ENCODE results near the gene CCDC12. TPM values are rescaled to one million over a fixed set of nuclear protein-coding genes. Genes with fewer than 3 reads are reported as not detected.

Gene CCDC12
- total RNA-seq, 1 donor from 2014 or later = 37.4 TPM

DNA sequence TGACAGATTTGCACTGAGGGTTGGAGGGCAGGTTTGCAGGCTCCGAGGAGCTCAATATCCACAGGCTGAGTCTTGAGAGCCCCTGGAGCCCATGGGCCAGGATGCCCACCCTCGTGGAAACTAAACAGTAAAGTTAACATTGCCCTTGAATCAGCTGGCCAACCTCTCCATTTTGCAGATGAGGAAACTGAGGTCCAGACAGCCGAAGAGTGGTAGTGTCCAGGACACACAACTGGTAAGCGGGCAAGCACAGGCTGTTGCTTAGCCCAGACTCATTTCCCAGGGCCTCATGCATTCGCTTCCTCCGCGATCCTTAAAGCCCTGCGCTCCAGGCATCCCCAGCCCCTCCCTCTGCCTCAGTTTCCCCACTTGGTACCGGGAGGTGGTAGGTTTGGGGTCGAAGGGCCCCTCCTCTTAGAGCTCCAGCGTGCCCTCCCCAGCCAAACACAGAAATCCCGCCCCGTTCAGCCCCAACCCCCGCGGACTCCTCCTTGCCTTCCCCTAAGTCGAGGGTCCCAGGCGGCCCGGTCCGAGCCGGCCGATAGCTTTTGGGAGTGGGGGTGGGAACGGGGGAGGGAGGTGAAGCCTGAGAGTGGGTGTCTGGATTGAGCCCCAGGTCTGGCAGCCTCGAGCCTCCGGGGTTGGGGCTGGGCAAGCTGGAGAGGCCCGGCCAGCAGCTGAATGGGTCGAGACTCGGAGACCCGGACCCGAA, 95.5 kb downstream of the CCDC12 start:
- Mint-ChIP-seq H3K27me3 (ENCODE audit: unreplicated experiment) (no peaks in the 10 kb centered on the region), H3K27ac (ENCODE audit: unreplicated experiment) (no peak overlapping the region), H3K36me3 (ENCODE audit: unreplicated experiment) (no peaks in the 10 kb centered on the region), H3K4me1 (ENCODE audit: unreplicated experiment) (peaks cover 59% of the 10 kb centered on the region), H3K9me3 (ENCODE audit: unreplicated experiment) (no peaks in the 10 kb centered on the region), H3K4me3 (ENCODE audit: unreplicated experiment) (peak overlapping the region; percentile 73)
- TF ChIP-seq CTCF (IDR thresholded peaks at IDR 0.05) = no peak
- DNase-seq (ENCODE audit: extremely low spot score, unreplicated experiment) = no peak

DNA sequence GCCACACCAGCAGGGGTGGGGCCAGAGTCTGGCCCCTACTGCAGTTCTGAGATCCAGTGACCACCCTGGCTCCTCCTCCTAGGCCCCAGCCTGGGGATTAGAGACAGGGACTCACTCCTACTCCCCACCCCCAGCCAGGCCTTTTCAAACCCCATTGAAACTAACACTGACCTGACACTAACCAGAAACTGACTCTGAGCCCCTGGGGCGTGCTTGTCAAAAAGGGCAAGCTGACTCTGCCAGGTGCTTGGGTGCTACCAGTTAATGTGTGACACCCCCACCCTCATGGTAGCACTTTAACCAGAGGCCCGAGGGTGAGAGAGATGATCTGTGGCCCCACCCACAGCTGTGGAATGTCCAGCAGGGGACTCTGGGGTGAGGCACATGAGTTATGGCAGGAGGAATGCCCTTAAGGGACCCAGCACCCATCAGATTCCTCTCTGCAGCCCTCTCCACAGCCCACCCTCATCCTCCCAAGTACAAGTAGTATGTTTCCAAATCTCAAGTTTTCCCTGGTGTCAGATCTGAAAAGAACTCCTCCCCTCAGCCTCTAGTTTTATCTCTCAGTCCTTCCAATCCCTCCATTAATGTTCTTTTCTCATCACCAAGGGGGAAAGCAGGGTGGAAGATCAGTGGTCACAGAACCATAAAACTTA, 97.6 kb downstream of the CCDC12 start:
- DNase-seq (ENCODE audit: extremely low spot score, unreplicated experiment) = no peak
- Mint-ChIP-seq H3K4me3 (ENCODE audit: unreplicated experiment) (no peak overlapping the region), H3K9me3 (ENCODE audit: unreplicated experiment) (no peaks in the 10 kb centered on the region), H3K36me3 (ENCODE audit: unreplicated experiment) (no peaks in the 10 kb centered on the region), H3K27ac (ENCODE audit: unreplicated experiment) (peak overlapping the region; percentile 69), H3K4me1 (ENCODE audit: unreplicated experiment) (peaks cover 61% of the 10 kb centered on the region), H3K27me3 (ENCODE audit: unreplicated experiment) (no peaks in the 10 kb centered on the region)
- TF ChIP-seq CTCF (IDR thresholded peaks at IDR 0.05) = no peak

DNA sequence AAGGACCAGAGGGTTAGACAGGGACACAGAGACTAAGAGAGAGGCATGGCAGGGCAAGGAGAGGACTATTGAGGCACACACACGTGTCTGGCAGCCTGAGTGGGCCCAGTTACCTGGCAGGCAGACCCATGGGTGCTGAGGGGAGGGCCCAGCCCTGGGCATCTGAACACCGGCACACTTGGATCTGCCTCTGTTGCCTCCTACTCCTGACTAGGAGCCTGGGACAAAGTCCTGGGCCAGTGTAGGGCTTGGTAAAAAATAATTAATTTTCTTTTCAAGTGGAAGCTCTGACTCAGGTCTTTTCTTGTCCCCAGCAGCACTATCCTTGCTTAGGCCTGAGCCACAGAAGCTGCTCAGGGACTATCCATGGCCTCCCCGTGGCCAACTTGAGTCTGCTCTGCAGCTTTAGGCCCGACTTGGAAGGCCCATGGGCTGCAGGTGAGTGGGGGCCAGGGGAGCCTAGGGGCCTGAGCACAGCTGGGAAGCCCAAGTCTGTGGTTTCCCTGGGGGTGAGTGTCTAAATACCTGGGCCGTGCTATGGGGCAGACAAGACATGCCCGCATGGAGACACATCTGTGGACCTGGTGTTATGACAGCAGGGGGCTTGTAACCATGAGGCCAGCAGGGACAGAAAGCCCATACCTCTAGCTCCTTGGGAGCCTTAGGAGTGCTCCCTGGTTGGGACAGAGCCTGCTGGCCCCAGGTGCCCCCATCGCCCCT, 99.0 kb downstream of the CCDC12 start, which contains the start of gene PTH1R:
Gene PTH1R, plus strand, starts transcription at position 316 of the 720 bp plus-strand sequence. CDS start 5,839 bp downstream, outside the sequence.
- DNase-seq (ENCODE audit: extremely low spot score, unreplicated experiment) = no peak
- H3K27me3 Mint-ChIP-seq (ENCODE audit: unreplicated experiment) = no peaks in the 10 kb centered on the region
- no peak for TF ChIP-seq CTCF (IDR thresholded peaks at IDR 0.05)
- peaks cover 63% of the 10 kb centered on the region for H3K4me1 Mint-ChIP-seq (ENCODE audit: unreplicated experiment)
- H3K4me3 Mint-ChIP-seq (ENCODE audit: unreplicated experiment) = no peak within 1 kb of the TSS
- peak within 1 kb of the TSS; percentile 57 for H3K27ac Mint-ChIP-seq (ENCODE audit: unreplicated experiment)
- H3K9me3 Mint-ChIP-seq (ENCODE audit: unreplicated experiment) = no peaks in the 10 kb centered on the region
- no peaks in the 10 kb centered on the region for H3K36me3 Mint-ChIP-seq (ENCODE audit: unreplicated experiment)

DNA sequence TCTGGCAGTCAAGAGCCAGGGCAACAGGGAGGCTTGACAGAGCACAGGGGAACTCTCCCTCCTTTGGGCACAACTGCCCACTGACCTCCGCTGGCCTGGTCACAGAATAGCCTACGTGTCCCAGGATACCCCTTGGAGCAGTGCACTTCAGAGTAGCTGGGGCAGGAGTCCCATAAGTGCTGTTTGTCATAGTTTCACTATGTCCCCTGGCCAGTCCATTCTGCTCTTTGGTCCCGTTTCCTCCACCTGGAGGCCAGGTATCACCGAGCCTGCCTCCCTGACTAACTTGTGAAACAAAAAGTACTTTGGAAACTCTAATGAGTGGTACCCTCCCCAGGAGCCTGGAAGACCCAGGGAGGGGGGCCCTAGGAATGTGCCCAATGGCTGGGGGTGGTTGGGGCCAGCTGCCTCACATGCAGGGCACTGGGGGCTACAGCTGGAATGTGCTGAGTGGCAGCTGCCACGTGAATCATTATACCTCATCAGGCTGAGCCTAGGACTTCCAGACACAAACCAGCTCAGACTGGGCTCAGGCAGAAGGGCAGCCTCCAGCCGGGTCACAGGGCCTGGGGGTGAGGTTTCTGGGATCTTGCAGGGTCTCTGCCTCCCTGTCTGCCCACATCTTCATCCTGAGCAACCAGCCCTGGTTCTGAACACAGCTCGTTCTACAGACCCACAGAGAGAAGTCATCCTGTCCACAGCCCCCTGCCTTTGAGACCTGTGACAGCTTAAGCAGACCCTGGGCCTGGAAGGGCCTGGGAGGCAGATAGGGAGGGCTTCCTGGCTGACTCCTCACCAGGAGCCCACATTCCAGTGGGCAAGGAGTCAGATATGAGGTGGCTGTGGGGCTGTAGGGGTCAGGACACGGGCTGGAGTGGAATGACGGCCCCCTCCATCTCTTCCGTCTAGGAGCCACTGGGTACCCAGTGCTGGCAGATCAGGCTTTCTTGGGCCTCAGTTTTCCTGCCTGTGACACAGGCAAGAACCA, 99.9 kb downstream of the CCDC12 start:
- DNase-seq (ENCODE audit: extremely low spot score, unreplicated experiment) = no peak
- Mint-ChIP-seq H3K4me3 (ENCODE audit: unreplicated experiment) (no peak overlapping the region), H3K27me3 (ENCODE audit: unreplicated experiment) (no peaks in the 10 kb centered on the region), H3K27ac (ENCODE audit: unreplicated experiment) (peak overlapping the region; percentile 57), H3K36me3 (ENCODE audit: unreplicated experiment) (no peaks in the 10 kb centered on the region), H3K9me3 (ENCODE audit: unreplicated experiment) (no peaks in the 10 kb centered on the region), H3K4me1 (ENCODE audit: unreplicated experiment) (peaks cover 62% of the 10 kb centered on the region)
- no peak for TF ChIP-seq CTCF (IDR thresholded peaks at IDR 0.05)

Measured in osteocyte (in vitro differentiated cells).